Osteocyte (in vitro differentiated cells): ENCODE data around the gene SLPI. TPM values are rescaled to one million over a fixed set of nuclear protein-coding genes. Genes with fewer than 3 reads are reported as not detected.

Experiments used
- DNase-seq: peaks from one replicate; pipeline ENCODE4 v3.0.0; 2021; ENCODE audit warnings: mixed read lengths; ENCODE audit not compliant: unreplicated experiment; ENCODE audit errors: extremely low spot score
- H3K27ac Mint-ChIP-seq: one replicate; pipeline ENCODE4 v1.8.0; 2021; ENCODE audit warnings: mild to moderate bottlenecking, mixed read lengths; ENCODE audit not compliant: unreplicated experiment
- H3K27me3 Mint-ChIP-seq: one replicate; pipeline ENCODE4 v1.8.0; 2021; ENCODE audit warnings: mixed read lengths; ENCODE audit not compliant: unreplicated experiment
- H3K36me3 Mint-ChIP-seq: one replicate; pipeline ENCODE4 v1.8.0; 2021; ENCODE audit warnings: mixed read lengths; ENCODE audit not compliant: unreplicated experiment
- H3K4me1 Mint-ChIP-seq: one replicate; pipeline ENCODE4 v1.8.0; 2021; ENCODE audit warnings: mixed read lengths; ENCODE audit not compliant: unreplicated experiment
- H3K4me3 Mint-ChIP-seq: one replicate; pipeline ENCODE4 v1.8.0; 2021; ENCODE audit warnings: mild to moderate bottlenecking, moderate library complexity, mixed read lengths; ENCODE audit not compliant: unreplicated experiment
- H3K9me3 Mint-ChIP-seq: one replicate; pipeline ENCODE4 v1.8.0; 2021; ENCODE audit warnings: mixed read lengths; ENCODE audit not compliant: unreplicated experiment
- CTCF ChIP-seq: fragments of 200-600 bp; sonication (generic); IDR thresholded peaks from 2 replicates; pipeline ENCODE4 v1.5.0; 2021; ENCODE audit warnings: antibody characterized with exemption, mild to moderate bottlenecking, moderate library complexity
- total RNA-seq: library from RNA; stranded (reverse); gene quantifications from 2 replicates; pipeline ENCODE4 v1.2.1, GENCODE V29; 2021

Gene SLPI
- total RNA-seq, 1 donor from 2014 or later, result not detected

- H3K27ac Mint-ChIP-seq, result no peak overlapping the region
- H3K9me3 Mint-ChIP-seq, result no peaks in the 10 kb centered on the region
- H3K4me3 Mint-ChIP-seq, result no peak overlapping the region
- TF ChIP-seq CTCF, result no peak
- no peaks in the 10 kb centered on the region for H3K36me3 Mint-ChIP-seq
- DNase-seq, result no peak
- peaks cover 8% of the 10 kb centered on the region for H3K27me3 Mint-ChIP-seq
- peaks cover 7% of the 10 kb centered on the region for H3K4me1 Mint-ChIP-seq
Observed at GRCh38 chr20:45297786-45298497, 43.6 kb upstream of the SLPI start.

- peaks cover 7% of the 10 kb centered on the region for H3K4me1 Mint-ChIP-seq
- H3K27me3 Mint-ChIP-seq, result peaks cover 6% of the 10 kb centered on the region
- no peak overlapping the region for H3K4me3 Mint-ChIP-seq
- TF ChIP-seq CTCF, result no peak
- no peaks in the 10 kb centered on the region for H3K36me3 Mint-ChIP-seq
- H3K9me3 Mint-ChIP-seq, result no peaks in the 10 kb centered on the region
- H3K27ac Mint-ChIP-seq, result no peak overlapping the region
- no peak for DNase-seq
Observed at GRCh38 chr20:45294659-45295058, 40.3 kb upstream of the SLPI start.

- Mint-ChIP-seq H3K4me1 (peaks cover 7% of the 10 kb centered on the region), H3K9me3 (no peaks in the 10 kb centered on the region), H3K36me3 (no peaks in the 10 kb centered on the region), H3K27me3 (peaks cover 6% of the 10 kb centered on the region), H3K4me3 (peak overlapping the region; percentile 76), H3K27ac (no peak overlapping the region)
- TF ChIP-seq CTCF, result no peak
- DNase-seq, result no peak
Observed at GRCh38 chr20:45294003-45294368, 39.6 kb upstream of the SLPI start.

GRCh38 chr20:45293041-45294002 lies 39.0 kb upstream of the SLPI start:
- TF ChIP-seq CTCF, result peak; percentile 95
- H3K36me3 Mint-ChIP-seq, result no peaks in the 10 kb centered on the region
- H3K4me1 Mint-ChIP-seq, result peaks cover 7% of the 10 kb centered on the region
- peak overlapping the region; percentile 31 for H3K27ac Mint-ChIP-seq
- H3K27me3 Mint-ChIP-seq, result peaks cover 10% of the 10 kb centered on the region
- peak; percentile 95 for DNase-seq
- peak overlapping the region; percentile 76 for H3K4me3 Mint-ChIP-seq
- H3K9me3 Mint-ChIP-seq, result no peaks in the 10 kb centered on the region

GRCh38 chr20:45292343-45292742 lies 38.0 kb upstream of the SLPI start:
- Mint-ChIP-seq H3K27me3 (peaks cover 17% of the 10 kb centered on the region), H3K36me3 (no peaks in the 10 kb centered on the region), H3K9me3 (no peaks in the 10 kb centered on the region), H3K4me3 (no peak overlapping the region), H3K4me1 (peaks cover 7% of the 10 kb centered on the region), H3K27ac (no peak overlapping the region)
- no peak for DNase-seq
- no peak for TF ChIP-seq CTCF
